HG03469 (cell line): ENCODE data around the gene CCDC177.
"Not testable (repeated sequence)": the region's sequence is repeated elsewhere in the genome, so short reads cannot be mapped to it uniquely, and the experiment has no call there.

Experiments
- ATAC-seq: cut with Tn5 transposase; IDR thresholded peaks from one replicate; pipeline ENCODE4 v1.9.1; 2021; ENCODE audit warnings: mild to moderate bottlenecking, moderate library complexity, moderate number of reproducible peaks; ENCODE audit not compliant: unreplicated experiment

Gene CCDC177

GRCh38 chr14:69600304-69600891 lies 25.7 kb upstream of the CCDC177 start:
- no peak for ATAC-seq

DNA sequence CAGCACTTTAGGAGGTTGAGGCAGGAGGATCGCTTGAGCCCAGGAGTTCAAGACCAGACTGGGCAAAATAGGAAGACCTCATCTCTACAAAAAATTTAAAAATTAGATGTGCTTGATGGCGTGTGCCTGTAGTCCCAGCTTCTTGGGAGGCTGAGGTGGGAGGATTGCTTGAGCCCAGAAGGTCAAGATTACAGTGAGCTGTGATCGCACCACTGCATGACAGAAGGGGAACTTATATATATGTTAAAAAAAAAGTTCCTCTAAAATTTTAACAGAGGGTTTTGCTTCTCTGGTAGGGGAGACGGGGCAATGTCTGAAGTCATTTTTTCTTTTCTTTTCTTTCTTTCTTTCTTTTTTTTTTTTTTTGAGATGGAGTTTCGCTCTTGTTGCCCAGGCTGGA lies 24.8 kb upstream of the CCDC177 start:
- ATAC-seq, result not testable (repeated sequence)

GRCh38 chr14:69595336-69595735 lies 20.7 kb upstream of the CCDC177 start:
- no peak for ATAC-seq

- ATAC-seq, result no peak
Observed at GRCh38 chr14:69594846-69595245, 20.2 kb upstream of the CCDC177 start.

DNA sequence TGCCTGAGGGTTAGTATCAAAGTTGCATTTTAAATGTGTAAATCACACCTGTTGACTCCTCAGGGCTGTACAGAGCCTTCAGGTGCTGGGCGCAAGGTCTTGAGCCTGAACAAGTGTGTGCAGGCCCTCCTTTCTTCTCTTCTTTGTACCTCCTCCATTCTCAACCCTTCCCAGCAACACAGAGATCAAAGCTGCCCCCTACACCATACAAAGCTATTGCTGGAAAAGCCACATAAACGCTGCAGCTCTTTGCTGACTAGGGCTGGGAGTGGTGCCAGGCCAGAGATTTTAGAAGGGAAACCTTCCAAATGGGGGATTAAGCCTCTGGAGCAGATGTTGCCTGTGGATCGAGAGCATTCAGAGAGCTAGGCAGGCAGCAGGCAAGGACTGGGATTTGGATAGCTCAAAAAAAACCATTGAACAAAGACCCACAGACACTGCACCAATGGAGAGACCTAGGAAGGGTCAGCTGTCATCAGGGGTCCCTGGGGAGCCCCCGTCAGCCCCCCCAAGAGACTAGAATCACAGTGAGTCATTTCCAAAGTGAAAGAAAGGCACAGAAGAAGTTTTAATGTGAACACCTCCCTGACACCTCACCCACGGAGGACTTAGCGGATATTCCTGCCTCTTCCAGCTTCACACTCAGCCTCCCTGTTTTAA lies 18.5 kb upstream of the CCDC177 start:
- ATAC-seq, result no peak

GRCh38 chr14:69591317-69591716 lies 16.6 kb upstream of the CCDC177 start:
- ATAC-seq, result no peak

GRCh38 chr14:69587389-69587788 lies 12.7 kb upstream of the CCDC177 start:
- ATAC-seq, result no peak

- no peak for ATAC-seq
Observed at GRCh38 chr14:69586404-69586803, 11.7 kb upstream of the CCDC177 start.

DNA sequence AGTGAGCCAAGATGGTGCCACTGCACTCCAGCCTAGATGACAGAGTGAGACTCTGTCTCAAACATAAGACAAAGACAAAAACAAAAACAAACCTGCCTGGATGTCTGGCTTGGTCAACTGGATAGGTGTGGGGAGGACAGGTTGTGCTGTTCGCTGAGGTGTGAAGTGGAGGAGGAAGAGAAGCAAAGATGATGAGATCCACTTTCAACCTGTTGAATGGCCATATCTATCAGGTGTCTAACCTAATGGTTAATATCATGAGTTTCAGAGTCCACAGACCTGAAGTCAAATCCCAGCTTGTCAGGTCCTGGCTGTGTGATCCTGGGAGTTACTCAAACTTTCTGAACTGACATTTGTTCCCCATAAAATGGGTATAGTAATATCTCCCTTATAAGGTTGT lies 9.7 kb upstream of the CCDC177 start:
- no peak for ATAC-seq

DNA sequence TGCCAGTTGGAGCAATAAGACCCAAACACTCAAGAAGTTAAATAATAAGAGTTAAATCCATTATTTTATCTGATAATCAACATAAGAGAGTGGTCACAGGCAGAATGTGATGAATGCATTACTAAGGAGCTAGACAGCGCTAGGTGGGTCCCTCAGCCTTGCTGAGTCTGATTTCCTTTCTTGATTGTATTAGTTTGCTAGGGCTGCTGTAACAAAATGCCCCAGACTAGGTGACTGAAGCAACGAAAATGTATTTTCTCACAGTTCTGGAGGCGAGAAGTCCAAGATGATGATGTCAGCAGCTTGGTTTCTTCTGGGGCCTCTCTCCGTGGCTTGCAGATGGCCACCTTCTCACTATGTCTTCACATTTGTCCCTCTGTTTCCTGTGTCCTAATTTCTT lies 8.2 kb upstream of the CCDC177 start:
- no peak for ATAC-seq

GRCh38 chr14:69582212-69582611 lies 7.5 kb upstream of the CCDC177 start:
- ATAC-seq, result no peak

DNA sequence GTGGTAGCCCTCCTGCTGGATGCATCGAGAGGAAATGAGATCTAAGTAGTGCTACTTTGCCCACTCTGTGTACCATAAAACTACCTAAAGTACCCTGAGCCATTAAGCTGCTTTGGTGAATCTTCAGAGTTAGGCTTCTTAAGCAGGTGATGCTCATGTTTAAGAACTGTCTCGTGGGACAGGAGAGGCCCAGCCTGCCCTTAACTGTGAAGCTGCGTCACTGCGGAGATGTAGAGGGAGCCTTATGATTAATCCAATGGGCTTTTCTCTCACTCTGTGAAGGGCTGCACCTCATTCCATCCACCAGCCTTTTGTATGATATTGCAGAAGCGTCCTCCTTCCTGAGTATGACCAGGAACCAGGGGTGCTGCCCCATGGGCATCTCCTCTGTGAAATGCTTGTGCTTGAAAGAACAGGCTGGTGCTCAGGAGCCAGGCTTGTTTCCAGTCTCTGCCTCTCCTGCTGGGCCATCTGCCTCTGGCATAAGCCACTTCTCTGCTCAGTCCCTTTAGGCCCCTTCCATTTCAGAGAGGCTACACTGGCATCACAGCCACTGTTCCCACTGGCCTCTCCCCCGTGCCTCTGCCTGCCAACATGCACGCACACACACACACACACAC lies 6.8 kb upstream of the CCDC177 start:
- no peak for ATAC-seq

DNA sequence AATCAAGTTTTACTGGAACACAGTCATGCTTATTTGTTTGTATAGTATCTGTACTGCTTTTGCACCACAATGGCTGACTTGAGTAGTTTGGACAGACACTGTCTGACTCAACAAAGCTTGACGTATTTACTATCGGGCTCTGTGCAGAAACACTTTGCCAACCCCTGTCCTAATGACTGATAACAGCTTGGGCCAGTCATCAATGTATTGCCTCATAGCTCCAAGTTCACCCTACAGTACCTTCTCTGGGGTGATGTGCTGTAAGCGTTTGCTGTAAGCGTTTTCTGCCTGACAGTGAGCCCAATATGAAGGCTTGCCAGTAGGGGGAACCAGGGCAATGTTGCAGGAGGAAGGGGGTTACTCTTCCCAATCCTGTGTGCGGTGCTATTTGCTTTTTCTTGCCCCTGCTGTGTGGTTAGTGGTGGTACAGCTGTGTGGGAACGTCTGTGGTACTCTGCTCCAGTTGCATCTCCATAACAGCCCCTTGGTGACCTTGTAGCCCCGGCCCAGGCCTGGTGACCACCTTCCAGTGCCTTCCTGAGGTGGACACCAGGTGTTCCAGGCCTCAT lies 5.4 kb upstream of the CCDC177 start:
- no peak for ATAC-seq

GRCh38 chr14:69579476-69579875 lies 4.8 kb upstream of the CCDC177 start:
- no peak for ATAC-seq

- ATAC-seq, result no peak
Observed at GRCh38 chr14:69574954-69575295, 254 bp upstream of the CCDC177 start.

DNA sequence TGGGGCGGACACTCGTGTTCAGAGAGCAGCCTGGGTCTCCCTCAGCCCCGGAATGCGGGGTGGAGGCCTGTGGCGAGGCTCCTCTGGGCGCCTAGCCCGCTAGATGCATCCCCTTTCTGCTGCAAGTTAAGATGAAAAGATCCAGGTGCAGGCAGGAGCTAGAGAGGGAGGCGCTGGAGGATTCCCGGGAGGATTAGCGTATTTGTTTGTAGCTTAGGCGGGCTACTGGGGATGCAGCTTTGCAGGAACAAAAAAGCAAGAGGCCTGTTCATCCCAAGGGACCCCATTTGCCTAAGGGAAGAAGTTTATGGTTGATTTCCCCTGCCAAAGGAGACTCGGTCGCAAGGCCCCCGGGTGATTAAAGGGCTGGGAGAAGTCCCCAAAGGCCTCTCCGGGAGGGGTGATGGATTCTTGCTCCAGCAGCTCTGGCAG lies 824 bp downstream of the CCDC177 start:
- no peak for ATAC-seq

DNA sequence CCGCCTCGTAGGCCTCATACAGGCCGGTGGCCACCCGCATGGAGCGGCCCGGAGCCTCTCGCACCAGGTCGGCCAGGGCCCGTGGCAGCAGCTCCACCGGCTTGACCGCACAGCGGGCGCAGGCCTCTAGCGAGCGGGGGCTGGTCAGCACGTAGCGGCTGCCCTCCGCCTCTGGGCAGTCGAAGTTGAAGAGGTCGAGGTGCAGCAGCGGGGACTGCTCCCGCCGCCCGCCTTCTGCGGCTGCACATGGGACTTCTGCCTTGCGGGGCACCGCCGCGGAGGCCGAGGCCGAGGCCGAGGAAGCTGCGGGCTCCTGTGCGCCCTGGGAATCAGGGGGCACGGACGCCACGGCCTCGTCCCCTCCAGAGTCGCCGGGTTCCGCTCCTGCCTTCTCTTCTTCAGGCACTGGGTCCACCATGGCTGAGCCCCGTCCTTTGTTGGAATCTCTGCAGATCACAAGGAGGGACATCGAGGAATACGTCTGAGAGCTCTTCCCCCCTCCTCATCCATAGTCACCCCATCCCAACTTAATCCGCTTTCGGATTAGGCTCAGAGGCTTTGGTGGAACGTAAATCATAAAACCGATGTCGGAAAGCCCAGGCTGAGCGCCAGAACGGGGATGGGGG lies 1.4 kb downstream of the CCDC177 start:
- ATAC-seq, result no peak

DNA sequence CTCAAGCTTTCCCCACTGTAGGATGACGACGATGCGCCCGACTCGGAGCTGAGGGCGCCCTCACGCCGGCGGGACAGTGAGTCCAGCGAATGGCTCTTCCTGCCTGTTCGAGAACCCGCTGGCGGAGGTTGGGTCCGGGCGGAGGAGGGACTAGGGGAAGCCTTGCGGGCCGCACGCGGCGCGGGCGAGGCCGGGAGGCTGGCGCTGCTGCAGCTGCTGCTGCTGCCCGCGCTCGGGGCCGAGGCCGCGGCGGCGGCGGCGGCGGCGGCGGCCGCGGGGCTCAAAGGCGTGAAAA lies 1.9 kb downstream of the CCDC177 start:
- no peak for ATAC-seq

DNA sequence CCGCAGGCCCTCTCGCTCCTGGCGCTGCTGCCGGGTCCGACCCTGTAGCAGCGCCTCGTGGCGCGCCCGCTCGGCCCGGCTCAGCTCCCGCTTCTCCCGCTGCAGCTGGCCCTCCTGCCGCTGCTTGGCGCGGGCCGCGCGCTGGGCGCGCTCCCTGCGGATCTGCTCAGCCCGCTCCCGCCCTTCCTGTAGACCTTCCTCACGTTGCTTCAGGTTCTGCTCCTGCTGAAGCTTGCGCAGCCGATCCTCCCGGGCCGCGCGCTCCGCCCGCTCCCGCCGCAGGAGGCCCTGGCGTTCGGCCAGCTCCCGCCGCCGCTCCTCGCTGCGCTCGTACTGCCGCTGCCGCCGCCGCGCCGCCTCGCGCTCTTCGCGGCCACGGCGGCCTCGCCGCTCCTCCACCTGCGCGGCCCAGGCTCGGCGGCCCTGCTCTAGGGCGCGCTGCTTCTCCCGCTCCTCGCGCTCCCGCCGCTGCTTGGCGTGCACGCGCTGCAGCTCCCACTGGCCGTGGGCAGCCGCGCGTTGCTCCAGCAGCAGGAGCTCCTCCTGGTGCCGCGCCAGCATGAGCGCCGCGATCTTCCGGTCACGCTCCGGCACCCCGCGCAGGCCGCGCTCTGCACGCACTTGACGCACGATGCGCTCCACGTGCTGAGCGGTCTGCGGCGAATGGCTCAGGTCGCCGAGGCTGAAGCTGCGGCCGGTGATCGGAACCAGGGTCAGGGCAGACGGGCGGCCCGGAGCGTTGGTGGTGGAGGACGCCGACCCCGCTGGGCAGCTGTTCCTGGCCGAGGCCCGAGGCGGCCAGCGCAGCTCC lies 2.4 kb downstream of the CCDC177 start:
- no peak for ATAC-seq

DNA sequence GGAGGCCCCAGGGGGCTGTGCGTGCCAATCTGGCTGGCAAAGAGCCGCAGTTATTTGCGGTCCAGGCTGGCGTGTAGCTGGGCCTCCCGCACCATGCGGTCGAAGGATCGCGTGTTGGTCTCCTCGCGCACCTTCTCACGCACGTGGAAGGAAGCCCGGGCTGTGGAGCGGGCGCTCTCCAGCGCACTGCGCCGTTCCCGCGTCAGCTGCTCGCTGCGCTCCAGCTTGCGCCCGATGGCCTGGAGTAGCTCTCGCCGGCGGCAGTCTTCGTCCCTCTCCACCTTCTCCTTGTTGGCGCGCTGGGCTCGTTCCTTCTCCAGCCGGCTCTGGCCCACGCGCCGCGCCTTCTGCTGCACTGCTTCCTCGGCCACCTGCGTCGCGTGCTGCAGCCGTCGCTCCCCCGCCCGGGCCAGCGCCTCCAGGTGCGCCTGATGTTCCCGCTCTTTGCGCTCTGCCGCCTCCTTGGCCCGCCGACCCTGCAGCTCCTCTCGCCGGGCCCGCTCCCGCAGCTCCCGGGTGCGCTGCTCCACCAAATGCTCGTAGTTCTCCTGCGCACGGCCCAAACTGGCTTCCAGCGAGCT lies 3.1 kb downstream of the CCDC177 start:
- ATAC-seq, result no peak

DNA sequence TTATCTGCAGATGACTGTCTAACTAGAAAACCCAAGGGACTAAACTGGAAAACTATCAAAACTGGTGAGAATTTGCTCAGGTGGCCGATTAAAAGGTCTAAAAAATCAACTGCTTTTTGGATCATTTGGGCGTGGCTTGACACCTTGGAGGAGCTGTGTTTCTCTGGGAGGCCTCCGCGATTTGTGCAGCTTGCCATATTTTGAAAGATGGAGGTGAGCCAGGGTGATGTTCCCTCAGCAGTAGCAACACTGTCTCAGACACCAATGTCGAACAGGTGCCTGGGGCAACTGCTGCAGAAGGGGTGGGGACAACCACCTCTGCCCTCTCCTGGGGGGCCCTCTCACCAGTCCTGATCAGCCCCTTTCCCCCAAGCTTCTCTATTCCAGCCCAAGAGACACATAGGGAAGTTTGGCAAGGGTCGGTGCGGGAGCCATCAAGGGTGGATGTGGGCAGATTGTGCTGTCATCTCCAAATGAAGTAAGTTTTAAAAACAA lies 3.8 kb downstream of the CCDC177 start:
- ATAC-seq, result no peak
